HG03354 (cell line): Measurements from ENCODE around the gene ANKS1B.
A peak's percentile ranks its signal among the peaks of the same experiment; 100 is the strongest.

ENCODE experiments used
- ATAC-seq: cut with Tn5 transposase; IDR thresholded peaks from one replicate; pipeline ENCODE4 v1.9.1; 2021; ENCODE audit warnings: mild to moderate bottlenecking; ENCODE audit not compliant: unreplicated experiment, poor library complexity, severe bottlenecking

Gene ANKS1B

GRCh38 chr12:99024191-99024590, 960.5 kb downstream of the ANKS1B start:
- no peak for ATAC-seq

- no peak for ATAC-seq
Measured at GRCh38 chr12:99020871-99021270, 963.9 kb downstream of the ANKS1B start.

DNA sequence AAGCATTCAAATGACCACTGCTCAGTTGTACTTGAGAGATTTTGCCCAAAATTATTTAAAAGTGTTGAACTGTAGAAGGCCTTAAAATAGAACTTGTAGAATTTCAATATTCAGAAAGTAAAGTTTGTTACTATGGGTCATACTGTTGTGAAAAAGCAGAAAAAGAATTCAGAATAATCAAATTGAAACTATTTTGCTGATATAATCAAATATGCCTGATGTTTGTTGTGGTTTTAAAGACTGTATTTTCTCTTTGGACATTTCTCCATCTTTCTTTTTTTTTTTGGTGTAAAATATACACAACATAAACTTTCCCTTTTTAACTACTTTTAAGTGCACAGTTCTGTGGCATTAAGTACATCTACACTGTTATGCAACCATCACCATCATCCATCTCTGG, 964.9 kb downstream of the ANKS1B start:
- ATAC-seq: no peak

GRCh38 chr12:99017971-99018370, 966.8 kb downstream of the ANKS1B start:
- ATAC-seq: no peak

GRCh38 chr12:99009654-99010296, 975.0 kb downstream of the ANKS1B start:
- no peak for ATAC-seq

GRCh38 chr12:99005601-99006000, 979.1 kb downstream of the ANKS1B start:
- ATAC-seq: no peak

- no peak for ATAC-seq
Measured at GRCh38 chr12:99004799-99005466, 979.8 kb downstream of the ANKS1B start.

DNA sequence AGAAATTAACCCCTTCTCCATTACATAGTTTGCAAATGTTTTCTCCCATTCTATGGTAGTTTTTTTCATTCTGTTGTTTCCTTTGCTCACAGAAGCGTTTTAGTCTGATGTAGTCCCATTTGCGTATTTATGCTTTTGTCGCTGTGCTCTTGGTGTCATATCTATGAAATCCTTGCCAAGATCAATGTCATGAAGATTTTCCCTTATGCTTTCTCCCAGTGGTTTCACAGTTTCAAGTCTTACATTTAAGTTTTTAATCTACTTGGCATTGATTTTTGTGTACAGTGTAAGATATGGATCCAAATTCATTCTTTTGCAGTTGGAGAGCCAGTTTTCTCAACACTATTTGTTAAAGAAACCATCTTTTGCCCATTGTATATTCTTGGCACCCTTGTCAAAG, 982.0 kb downstream of the ANKS1B start:
- no peak for ATAC-seq

- no peak for ATAC-seq
Measured at GRCh38 chr12:99002156-99002555, 982.6 kb downstream of the ANKS1B start.

GRCh38 chr12:98999559-98999958, 985.2 kb downstream of the ANKS1B start:
- no peak for ATAC-seq

DNA sequence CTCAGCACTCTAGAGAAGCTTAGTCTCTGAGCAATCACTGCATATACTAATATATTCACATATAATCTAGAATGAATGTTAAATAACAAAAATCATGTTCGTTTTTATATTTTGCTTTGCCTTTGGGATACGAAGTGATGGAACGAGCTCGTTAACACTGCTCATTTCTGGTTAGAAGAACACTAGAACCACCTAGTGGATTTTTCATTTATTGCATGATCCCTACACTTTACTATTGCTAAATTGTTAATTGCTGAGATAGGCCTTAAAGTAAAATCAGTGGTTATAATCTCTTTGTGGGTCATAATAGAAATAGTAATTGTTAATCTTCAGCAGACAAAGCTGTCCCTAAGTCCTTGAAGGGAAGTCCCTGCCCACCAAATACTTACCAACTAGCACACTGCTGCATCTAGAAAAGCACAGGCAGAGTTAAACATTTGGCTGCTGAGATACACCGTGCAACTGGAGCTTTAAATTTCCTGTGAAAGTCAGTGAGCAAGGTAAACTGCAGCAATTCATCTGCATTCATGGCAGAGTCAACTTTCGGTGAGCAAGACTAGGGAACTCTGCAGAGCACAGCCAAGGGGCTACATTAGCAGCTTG, 985.9 kb downstream of the ANKS1B start:
- peak; percentile 93 for ATAC-seq

GRCh38 chr12:98997899-98998298, 986.8 kb downstream of the ANKS1B start:
- no peak for ATAC-seq

DNA sequence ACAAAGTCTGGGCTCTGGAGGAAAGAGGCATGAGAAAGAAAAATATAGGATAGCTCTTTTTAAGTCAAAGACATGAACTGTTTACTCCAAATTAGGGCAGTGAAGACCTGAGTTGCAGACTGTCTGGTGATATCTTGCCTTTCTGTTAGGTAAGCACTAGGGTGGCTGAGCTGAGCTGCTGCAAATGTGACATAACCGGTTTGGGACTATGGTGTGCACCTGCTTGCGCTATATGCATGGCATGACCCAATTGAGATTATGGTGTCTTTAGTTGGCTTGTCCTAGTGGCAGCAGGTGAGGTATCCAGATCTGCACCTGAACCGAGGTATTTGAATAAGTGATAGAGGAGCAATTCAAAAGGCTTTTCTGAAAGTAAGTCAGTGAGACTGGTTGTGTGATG, 994.1 kb downstream of the ANKS1B start:
- no peak for ATAC-seq

- ATAC-seq: no peak
Measured at GRCh38 chr12:98985156-98985555, 999.6 kb downstream of the ANKS1B start.

DNA sequence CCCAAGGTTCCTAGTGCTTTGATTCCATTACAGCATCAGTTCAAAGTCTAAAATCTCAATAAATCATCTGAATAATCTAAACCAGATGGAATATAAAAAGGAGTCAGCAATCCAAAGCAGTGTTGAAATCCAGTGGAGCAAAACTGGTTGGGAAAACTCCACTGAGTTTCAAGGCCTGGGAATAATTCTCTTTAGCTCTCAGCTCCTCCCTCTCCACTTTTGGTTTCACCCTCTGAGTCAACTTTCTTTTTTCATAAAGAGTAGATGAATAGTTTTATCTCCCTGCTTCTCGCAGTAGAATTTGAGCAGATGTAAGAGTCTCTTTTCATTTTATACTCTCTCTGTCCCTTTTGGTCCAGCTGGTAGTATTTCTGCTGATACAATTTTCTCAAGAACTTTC, 1001.1 kb downstream of the ANKS1B start:
- no peak for ATAC-seq

- no peak for ATAC-seq
Measured at GRCh38 chr12:98980508-98980907, 1004.2 kb downstream of the ANKS1B start.

DNA sequence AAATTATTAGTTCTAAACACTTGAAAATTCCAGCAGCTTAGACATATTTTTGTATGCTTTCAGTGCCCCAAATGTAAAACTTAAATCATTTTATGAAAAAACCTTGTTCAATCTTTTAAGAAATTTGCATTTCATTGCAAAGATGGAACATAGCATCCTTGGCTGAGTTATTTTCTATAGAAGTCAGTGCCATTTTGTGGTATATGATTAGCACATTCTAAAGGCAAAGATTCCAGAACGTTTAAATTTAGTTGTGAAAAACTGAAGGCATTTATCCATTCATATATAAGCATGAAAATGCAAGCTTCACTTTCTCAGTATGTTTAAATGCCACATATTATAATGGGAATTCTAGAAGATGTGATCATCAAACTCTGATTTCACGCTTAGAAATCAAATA, 1007.5 kb downstream of the ANKS1B start:
- ATAC-seq: no peak

GRCh38 chr12:98974767-98975381, 1009.9 kb downstream of the ANKS1B start:
- no peak for ATAC-seq

DNA sequence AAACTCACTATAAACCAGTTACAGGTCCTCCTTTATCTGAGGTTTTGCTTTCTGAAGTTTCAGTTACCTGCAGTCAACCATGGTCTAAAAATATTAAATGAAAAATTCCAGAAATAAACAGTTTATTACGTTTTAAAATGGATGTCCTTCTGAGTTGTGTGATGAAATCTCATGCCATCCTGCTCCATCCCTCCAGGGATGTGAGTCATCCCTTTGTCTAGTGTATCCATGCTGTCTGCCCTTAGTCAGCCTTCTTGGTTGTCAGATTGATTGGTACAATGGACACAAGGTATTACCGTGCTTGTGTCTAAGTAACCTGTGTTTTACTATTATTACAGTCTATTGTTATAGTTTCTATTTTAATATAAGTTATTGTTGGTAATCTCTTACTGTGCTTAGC, 1011.3 kb downstream of the ANKS1B start:
- no peak for ATAC-seq

- ATAC-seq: no peak
Measured at GRCh38 chr12:98970950-98971349, 1013.8 kb downstream of the ANKS1B start.

GRCh38 chr12:98970210-98970609, 1014.5 kb downstream of the ANKS1B start:
- no peak for ATAC-seq
